A549 (cell line): ENCODE data around the gene RAD51B. TPM values are rescaled to one million over a fixed set of nuclear protein-coding genes. Genes with fewer than 3 reads are reported as not detected.

Experiments
- ATAC-seq, 2 experiments: fragments of 200-7000 bp in 1 of 2; fragments of >200 bp in 1 of 2; cut with Nextera tagmentation in 1 of 2; cut with Tn5 transposase in 1 of 2; 3 replicates each; pipeline versions ENCODE4 v1.8.0 to v1.9.1; 2018 to 2020; ENCODE audit warnings: mild to moderate bottlenecking in 1 of 2, moderate library complexity in 1 of 2
- CTCF ChIA-PET: fragments of 300-600 bp; sonication (Branson Sonifier 250); formaldehyde crosslinking; extraction: SDS; loops from one replicate; lab custom pipeline; 2021; ENCODE audit warnings: antibody characterized with exemption, inconsistent platforms; lab: Yijun Ruan, JAX
- POLR2A ChIA-PET: fragments of 350-600 bp; formaldehyde crosslinking; extraction: SDS; loops from one replicate; lab custom pipeline; 2021; ENCODE audit warnings: antibody characterized with exemption, inconsistent platforms; lab: Yijun Ruan, JAX
- DNase-seq, 2 experiments: peaks; one replicate each; pipeline versions ENCODE4 v3.0.0 to v3.0.0-alpha.2; 2011 to 2016; ENCODE audit warnings: low read depth in 1 of 2, low spot score in 1 of 2
- FAIRE-seq: peaks from 2 replicates; lab custom pipeline; 2011; peaks lifted over from hg19 to GRCh38; lab: Jason Lieb, UNC
- H3K27ac ChIP-seq, 2 experiments: fragments of >200 bp; sonication (Bioruptor Twin); formaldehyde crosslinking; 3 replicates each; pipeline ENCODE4 v1.5.1; 2016 to 2017
- H3K4me1 ChIP-seq: fragments of >200 bp; sonication (Bioruptor Twin); formaldehyde crosslinking; 3 replicates; pipeline ENCODE4 v1.6.1; 2016
- H3K4me2 ChIP-seq: fragments of >200 bp; sonication (Bioruptor Twin); formaldehyde crosslinking; 3 replicates; pipeline ENCODE4 v1.6.1; 2016
- H3K4me3 ChIP-seq: fragments of >200 bp; sonication (Bioruptor Twin); formaldehyde crosslinking; 3 replicates; pipeline ENCODE4 v1.5.1; 2016
- H3K9me3 ChIP-seq: fragments of >200 bp; sonication (Bioruptor Twin); formaldehyde crosslinking; 3 replicates; pipeline ENCODE4 v1.6.1; 2016
- BCL3 ChIP-seq: fragments of >200 bp; sonication (Bioruptor Twin); formaldehyde crosslinking; IDR thresholded peaks from 3 replicates; pipeline ENCODE4 v1.6.1; 2016
- BHLHE40 ChIP-seq: IDR thresholded peaks from 2 replicates; pipeline ENCODE4 v1.6.1; 2012; ENCODE audit warnings: low read depth, low read length, inconsistent platforms
- CEBPB ChIP-seq, 2 experiments: fragments of >200 bp in 1 of 2; sonication (Bioruptor Twin) in 1 of 2; formaldehyde crosslinking in 1 of 2; IDR thresholded peaks; 2 replicates each; pipeline ENCODE4 v1.6.1; 2012 to 2016
- CHD4 ChIP-seq: fragments of 200-600 bp; sonication (generic); IDR thresholded peaks from 2 replicates; pipeline ENCODE4 v1.6.1; 2016; ENCODE audit warnings: antibody characterized with exemption, mild to moderate bottlenecking, borderline replicate concordance
- CTCF ChIP-seq: fragments of >200 bp; sonication (Bioruptor Twin); formaldehyde crosslinking; IDR thresholded peaks from 3 replicates; pipeline ENCODE4 v1.5.1; 2016
- EHF ChIP-seq: fragments of 250-450 bp; sonication (Bioruptor Pico); IDR thresholded peaks from 2 replicates; pipeline ENCODE4 v1.5.0; 2020; ENCODE audit warnings: mild to moderate bottlenecking
- EHMT2 ChIP-seq: fragments of 200-600 bp; sonication (generic); IDR thresholded peaks from 2 replicates; pipeline ENCODE4 v1.6.1; 2016; ENCODE audit warnings: antibody characterized with exemption, low read depth, mild to moderate bottlenecking, moderate library complexity
- ELK1 ChIP-seq: fragments of 150-350 bp; IDR thresholded peaks from 2 replicates; pipeline ENCODE4 v1.6.1; 2014; ENCODE audit warnings: low read depth, mild to moderate bottlenecking, low read length
- EP300 ChIP-seq, 2 experiments: fragments of >200 bp; sonication (Bioruptor Twin); formaldehyde crosslinking; IDR thresholded peaks; 2 replicates in 1 of 2; 3 replicates in 1 of 2; pipeline ENCODE4 v1.6.1; 2016 to 2017
- FOSB ChIP-seq: fragments of 250-450 bp; sonication (Bioruptor Pico); IDR thresholded peaks from 2 replicates; pipeline ENCODE4 v1.5.0; 2020; ENCODE audit warnings: mild to moderate bottlenecking, moderate library complexity
- HDAC2 ChIP-seq: fragments of 200-600 bp; sonication (generic); IDR thresholded peaks from 2 replicates; pipeline ENCODE4 v1.6.1; 2016
- HES2 ChIP-seq: fragments of >200 bp; sonication (Bioruptor Twin); formaldehyde crosslinking; IDR thresholded peaks from 2 replicates; pipeline ENCODE4 v1.6.1; 2016
- HEYL ChIP-seq: fragments of 250-450 bp; sonication (Bioruptor Pico); IDR thresholded peaks from 2 replicates; pipeline ENCODE4 v1.8.0; 2021; ENCODE audit warnings: mild to moderate bottlenecking, moderate library complexity
- MAX ChIP-seq: IDR thresholded peaks from 2 replicates; pipeline ENCODE4 v1.6.1; 2012
- MAZ ChIP-seq: fragments of 150-350 bp; IDR thresholded peaks from 2 replicates; pipeline ENCODE4 v1.6.1; 2014; ENCODE audit warnings: antibody characterized with exemption, low read depth, low read length, borderline replicate concordance
- NFE2L2 ChIP-seq: fragments of 150-350 bp; conservative IDR thresholded peaks from 2 replicates; pipeline ENCODE4 v1.6.1; 2014; ENCODE audit warnings: low read length
- NPAS2 ChIP-seq: fragments of 250-450 bp; sonication (Bioruptor Pico); IDR thresholded peaks from 2 replicates; pipeline ENCODE4 v1.8.0; 2022; ENCODE audit warnings: mild to moderate bottlenecking, moderate library complexity, borderline replicate concordance
- POLR2AphosphoS2 ChIP-seq: conservative IDR thresholded peaks from 2 replicates; pipeline ENCODE4 v1.6.1; 2012; ENCODE audit warnings: low read length, improper control_type of control experiment, inconsistent platforms
- RAD21 ChIP-seq, 2 experiments: fragments of >200 bp in 1 of 2; sonication (Bioruptor Twin) in 1 of 2; formaldehyde crosslinking in 1 of 2; IDR thresholded peaks in 1 of 2; conservative IDR thresholded peaks in 1 of 2; 2 replicates in 1 of 2; 3 replicates in 1 of 2; pipeline ENCODE4 v1.6.1; 2012 to 2018; ENCODE audit warnings: inconsistent platforms in 1 of 2
- RARB ChIP-seq: fragments of 250-450 bp; sonication (Bioruptor Pico); IDR thresholded peaks from 2 replicates; pipeline ENCODE4 v1.8.0; 2021; ENCODE audit warnings: mild to moderate bottlenecking, moderate library complexity
- RFX5 ChIP-seq: fragments of 450-650 bp; IDR thresholded peaks from 2 replicates; pipeline ENCODE4 v1.7.1; 2014; ENCODE audit warnings: antibody characterized with exemption, mild to moderate bottlenecking, moderate library complexity
- RNF2 ChIP-seq: fragments of 200-600 bp; sonication (generic); IDR thresholded peaks from 2 replicates; pipeline ENCODE4 v1.6.1; 2016; ENCODE audit warnings: low read depth, mild to moderate bottlenecking, antibody characterized with exemption, moderate library complexity, borderline replicate concordance
- USF2 ChIP-seq: fragments of 450-650 bp; IDR thresholded peaks from 2 replicates; pipeline ENCODE4 v1.6.1; 2014; ENCODE audit warnings: antibody characterized with exemption
- ZC3H11A ChIP-seq: fragments of 450-650 bp; IDR thresholded peaks from 2 replicates; pipeline ENCODE4 v1.6.1; 2014; ENCODE audit warnings: antibody characterized with exemption, mild to moderate bottlenecking
- ZNF302 ChIP-seq: fragments of 250-450 bp; sonication (Bioruptor Pico); IDR thresholded peaks from 2 replicates; pipeline ENCODE4 v1.9.0; 2021; ENCODE audit warnings: inconsistent platforms, mild to moderate bottlenecking, moderate library complexity
- WGBS: methylation state at CpG from one replicate; pipeline ENCODE4 v1.1.6; 2017; ENCODE audit errors: missing lambda C conversion rate; 5-methylcytosine and 5-hydroxymethylcytosine counted together
- polyA plus RNA-seq, 4 experiments: library from polyadenylated mRNA; depleted of rRNA in 3 of 4; stranded (reverse); fragments of >200 nt; fragmentation: RNase III in 1 of 4; extraction: RNeasy Plus Mini Kit Qiagen cat#74134 plus additional on column Dnase treatment in 1 of 4; gene quantifications; 2 replicates in 3 of 4; 3 replicates in 1 of 4; pipeline ENCODE4 v1.2.3, GENCODE V29; 2011 to 2017

The RAD51B gene
- polyA plus RNA-seq, 2 of the 4 experiments (the other 2 are of a cell fraction): 7.2 to 10.8 TPM

- peak overlapping the region; percentile 86 to 89; a peak in 3 of 6 replicates for H3K27ac ChIP-seq
- H3K4me3 ChIP-seq: no peak overlapping the region
- no peak for FAIRE-seq
- peaks cover 30% of the 10 kb centered on the region for H3K4me1 ChIP-seq
- POLR2A ChIA-PET: interaction anchor here (1.1 kb wide), 1 partner anchor 211 kb away, joined by 3 read pairs; no protein-coding TSS in a partner anchor
- WGBS: 94% methylated on average over 5 of the region's 5 CpGs
- TF ChIP-seq CHD4: no peak
- no peak for TF ChIP-seq EHMT2
- TF ChIP-seq RNF2: no peak
- TF ChIP-seq USF2: no peak
- no peak for TF ChIP-seq RARB (CRISPR knock-in tag)
- no peak for TF ChIP-seq FOSB (CRISPR knock-in tag)
- no peak for TF ChIP-seq MAX
- H3K9me3 ChIP-seq: no peaks in the 10 kb centered on the region
- no peak for ATAC-seq
- no peak overlapping the region for H3K4me2 ChIP-seq
- CTCF ChIA-PET: interaction anchor here (0.8 to 2.2 kb wide), 5 partner anchors 9 to 331 kb away, joined by 3 to 5 read pairs (median 3); no protein-coding TSS in a partner anchor
- no peak for DNase-seq
Measured at GRCh38 chr14:68580671-68581070, 761.1 kb downstream of the RAD51B start.

- DNase-seq: no peak
- Histone ChIP-seq H3K9me3 (no peaks in the 10 kb centered on the region), H3K4me3 (no peak overlapping the region), H3K4me2 (no peak overlapping the region), H3K27ac (peak overlapping the region; percentile 46 to 75), H3K4me1 (peaks cover 11% of the 10 kb centered on the region)
- FAIRE-seq: no peak
- CTCF ChIA-PET: interaction anchor here (1.5 kb wide), 1 partner anchor 9 kb away, joined by 4 read pairs; no protein-coding TSS in a partner anchor
- 73% methylated on average over 11 of the region's 13 CpGs for WGBS
- ATAC-seq: no peak
- TF ChIP-seq CTCF (no peak), MAZ (no peak), HEYL (no peak), POLR2AphosphoS2 (no peak), BHLHE40 (no peak), NPAS2 (CRISPR knock-in tag) (no peak), RAD21 (conservative IDR thresholded peaks at IDR 0.05 in 1 of 2, IDR thresholded peaks at IDR 0.05 in 1 of 2) (no peak), RARB (CRISPR knock-in tag) (no peak), ZC3H11A (no peak), RNF2 (no peak), EP300 (IDR thresholded peaks at IDR 0.05) (no peak), ZNF302 (CRISPR knock-in tag) (no peak), RFX5 (no peak), BCL3 (no peak), CEBPB (IDR thresholded peaks at IDR 0.05) (no peak), ELK1 (no peak), HES2 (no peak), HDAC2 (no peak), NFE2L2 (no peak), EHF (CRISPR knock-in tag) (no peak)
- POLR2A ChIA-PET: no interaction called here
Measured at GRCh38 chr14:68583548-68584280, 764.1 kb downstream of the RAD51B start.
